HFF-Myc (cell line): ENCODE data around the gene CCT8.
"Not testable (repeated sequence)": the region's sequence is repeated elsewhere in the genome, so short reads cannot be mapped to it uniquely, and the experiment has no call there.

Experiments
- DNase-seq: peaks from one replicate; pipeline ENCODE4 v3.0.0-alpha.2; 2011; ENCODE audit warnings: low read depth; ENCODE audit errors: extremely low read depth
- H3K4me3 ChIP-seq: replicated peaks from 2 replicates; pipeline ENCODE4 v1.5.1; 2011; ENCODE audit warnings: low read depth, mild to moderate bottlenecking, control low read depth, low read length
- TF ChIP-seq, protein P1 (sequence below): IDR thresholded peaks from 2 replicates; pipeline ENCODE4 v1.5.1; 2012; ENCODE audit warnings: mild to moderate bottlenecking, low read depth, low read length, control low read depth; ENCODE audit errors: missing control alignments

Gene CCT8

DNA sequence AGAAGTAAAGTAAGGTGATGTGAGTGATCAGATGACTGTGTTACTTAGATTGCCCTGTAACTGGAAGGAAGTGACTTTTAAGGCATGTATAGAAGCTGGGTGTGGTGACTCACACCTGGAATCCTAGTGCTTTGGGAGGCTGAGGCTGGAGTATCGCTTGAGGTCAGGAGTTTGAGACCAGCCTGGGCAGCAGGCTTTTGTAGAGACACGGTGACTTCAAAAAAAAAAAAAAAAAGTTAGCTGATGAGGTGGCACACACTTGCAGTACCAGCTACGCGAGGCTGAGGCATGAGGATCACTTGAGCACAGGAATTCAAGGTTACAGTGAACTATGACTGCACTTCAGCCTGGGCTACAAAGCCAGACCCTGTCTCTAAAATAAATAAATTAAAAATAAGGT is 51.3 kb downstream of the CCT8 start:
- no peak for DNase-seq
- TF ChIP-seq, protein P1, sequence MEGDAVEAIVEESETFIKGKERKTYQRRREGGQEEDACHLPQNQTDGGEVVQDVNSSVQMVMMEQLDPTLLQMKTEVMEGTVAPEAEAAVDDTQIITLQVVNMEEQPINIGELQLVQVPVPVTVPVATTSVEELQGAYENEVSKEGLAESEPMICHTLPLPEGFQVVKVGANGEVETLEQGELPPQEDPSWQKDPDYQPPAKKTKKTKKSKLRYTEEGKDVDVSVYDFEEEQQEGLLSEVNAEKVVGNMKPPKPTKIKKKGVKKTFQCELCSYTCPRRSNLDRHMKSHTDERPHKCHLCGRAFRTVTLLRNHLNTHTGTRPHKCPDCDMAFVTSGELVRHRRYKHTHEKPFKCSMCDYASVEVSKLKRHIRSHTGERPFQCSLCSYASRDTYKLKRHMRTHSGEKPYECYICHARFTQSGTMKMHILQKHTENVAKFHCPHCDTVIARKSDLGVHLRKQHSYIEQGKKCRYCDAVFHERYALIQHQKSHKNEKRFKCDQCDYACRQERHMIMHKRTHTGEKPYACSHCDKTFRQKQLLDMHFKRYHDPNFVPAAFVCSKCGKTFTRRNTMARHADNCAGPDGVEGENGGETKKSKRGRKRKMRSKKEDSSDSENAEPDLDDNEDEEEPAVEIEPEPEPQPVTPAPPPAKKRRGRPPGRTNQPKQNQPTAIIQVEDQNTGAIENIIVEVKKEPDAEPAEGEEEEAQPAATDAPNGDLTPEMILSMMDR, result no peak
- no peak overlapping the region for H3K4me3 ChIP-seq

DNA sequence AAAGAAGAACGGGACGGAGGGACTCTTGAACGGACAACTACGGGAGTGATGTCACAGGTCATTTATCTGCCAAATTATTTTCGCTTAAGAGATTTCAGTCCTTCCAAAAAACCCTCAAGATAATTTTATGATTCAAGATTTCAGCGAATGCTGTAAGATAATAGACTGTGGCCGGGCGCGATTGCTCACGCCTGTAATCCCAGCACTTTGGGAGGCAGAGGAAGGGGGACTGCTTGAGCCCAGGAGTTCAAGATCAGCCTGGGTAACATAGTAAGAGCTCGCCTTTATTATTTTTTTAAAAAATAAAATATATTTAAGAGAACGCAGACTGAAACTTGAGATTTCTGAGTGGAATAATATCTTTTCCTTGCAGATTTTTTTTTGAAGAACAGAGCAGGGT is 54.9 kb downstream of the CCT8 start:
- DNase-seq, result no peak
- TF ChIP-seq, protein P1, result no peak
- H3K4me3 ChIP-seq, result peak overlapping the region; percentile 90

DNA sequence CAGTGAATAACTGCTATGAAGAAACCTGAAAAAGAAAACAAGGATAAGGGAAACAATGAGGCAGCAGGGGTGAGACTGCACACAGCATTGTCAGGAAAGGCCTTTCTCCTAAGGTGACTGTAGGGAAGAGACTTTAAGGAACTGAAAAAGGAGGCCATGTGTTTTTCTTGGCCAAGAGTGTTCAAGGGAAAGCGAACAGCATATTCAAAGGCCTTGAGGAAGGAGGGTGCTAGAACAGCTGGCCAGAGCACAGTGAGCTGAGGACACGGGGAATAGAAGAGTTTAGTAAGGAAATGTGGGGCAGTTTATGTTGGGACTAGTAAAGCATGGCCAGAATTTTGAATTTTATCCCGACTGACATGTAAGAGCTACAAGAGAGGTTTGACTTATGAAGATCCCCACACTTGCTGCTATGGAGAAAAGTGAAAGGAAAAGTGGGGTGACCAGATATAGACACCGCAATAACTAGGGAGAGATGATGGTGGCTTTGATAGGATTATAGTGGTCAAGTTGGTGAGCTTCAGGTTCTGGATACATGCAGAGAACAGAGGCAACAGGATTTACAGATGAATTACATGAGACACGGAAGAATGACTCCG is 55.7 kb downstream of the CCT8 start:
- TF ChIP-seq, protein P1, result no peak
- DNase-seq, result no peak
- peak overlapping the region; percentile 90 for H3K4me3 ChIP-seq

DNA sequence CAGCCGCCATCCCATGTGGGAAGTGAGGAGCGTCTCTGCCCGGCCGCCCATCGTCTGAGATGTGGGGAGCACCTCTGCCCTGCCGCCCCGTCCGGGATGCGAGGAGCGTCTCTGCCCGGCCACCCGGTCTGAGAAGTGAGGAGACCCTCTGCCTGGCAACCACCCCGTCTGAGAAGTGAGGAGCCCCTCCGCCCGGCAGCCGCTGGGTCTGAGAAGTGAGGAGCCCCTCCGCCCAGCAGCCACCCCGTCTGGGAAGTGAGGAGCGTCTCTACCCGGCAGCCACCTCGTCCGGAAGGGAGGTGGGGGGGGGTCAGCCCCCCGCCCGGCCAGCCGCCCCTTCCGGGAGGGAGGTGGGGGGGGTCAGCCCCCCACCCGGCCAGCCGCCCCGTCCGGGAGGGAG is 62.2 kb downstream of the CCT8 start:
- not testable (repeated sequence) for H3K4me3 ChIP-seq, DNase-seq

DNA sequence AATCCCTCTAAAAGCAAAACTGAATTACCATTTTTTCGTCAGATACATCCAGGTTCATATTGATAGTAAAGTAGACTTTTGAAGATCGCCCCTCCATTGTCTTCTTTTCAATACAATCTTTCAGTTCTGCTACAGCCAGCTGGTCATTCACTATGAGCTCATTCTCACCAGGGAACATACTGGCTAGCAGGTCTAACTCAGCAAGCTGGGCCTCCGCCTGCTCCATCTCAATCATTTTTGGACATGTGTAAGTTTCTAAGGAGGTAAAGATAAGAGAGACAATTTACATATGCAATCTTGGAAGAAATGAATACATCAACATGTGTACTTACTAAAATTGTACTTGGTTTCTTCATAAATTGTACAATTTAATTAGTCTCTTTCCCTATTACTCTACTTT is 65.1 kb downstream of the CCT8 start:
- DNase-seq, result no peak
- TF ChIP-seq, protein P1, result no peak
- no peak overlapping the region for H3K4me3 ChIP-seq

DNA sequence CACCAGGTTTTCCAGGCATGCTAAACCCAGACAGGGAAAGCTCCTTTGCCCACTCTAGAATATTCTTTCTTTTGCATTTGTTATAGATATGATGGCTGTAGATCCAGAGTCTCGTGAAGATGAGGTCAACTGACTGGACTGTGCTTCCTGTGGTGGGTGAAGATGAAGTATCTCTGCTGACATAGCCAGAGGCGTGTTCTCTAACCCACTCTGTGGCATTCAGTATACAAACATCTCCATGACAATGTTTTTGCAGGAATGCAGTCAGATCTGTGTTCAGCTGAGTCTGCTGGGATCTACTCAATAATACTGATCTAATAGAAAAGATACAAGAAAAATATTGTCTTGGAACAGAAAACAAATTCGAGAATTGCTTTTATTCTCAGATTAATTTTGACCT is 65.6 kb downstream of the CCT8 start:
- no peak for DNase-seq
- no peak overlapping the region for H3K4me3 ChIP-seq
- TF ChIP-seq, protein P1, result no peak

DNA sequence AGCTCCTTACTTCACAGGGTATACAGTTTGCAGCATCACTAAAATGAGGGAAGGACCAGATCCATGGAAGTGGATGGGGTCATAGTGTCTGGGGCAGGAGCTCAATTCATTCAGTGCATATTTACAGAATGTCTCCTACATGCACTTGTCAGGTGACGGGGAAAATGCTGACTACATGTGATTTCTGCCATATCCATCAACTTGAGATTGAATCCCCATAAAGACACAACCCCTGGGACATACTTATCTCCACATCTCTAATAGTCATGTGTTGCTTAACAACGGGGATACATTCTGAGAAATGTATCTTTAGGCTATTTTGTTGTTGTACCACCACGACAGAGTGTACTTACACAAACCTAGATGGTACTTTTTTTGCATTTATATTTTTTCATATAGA is 66.3 kb downstream of the CCT8 start:
- TF ChIP-seq, protein P1, result no peak
- DNase-seq, result no peak
- no peak overlapping the region for H3K4me3 ChIP-seq
